K562 (cell line): ENCODE measurements around the gene PRRT1. TPM values are rescaled to one million over a fixed set of nuclear protein-coding genes. Genes with fewer than 3 reads are reported as not detected.

ENCODE experiments used
- ASH1L ChIP-seq: fragments of 450-650 bp; IDR thresholded peaks from 2 replicates; pipeline ENCODE4 v1.6.1; 2018; ENCODE audit warnings: borderline replicate concordance, mild to moderate bottlenecking, low read depth; ENCODE audit not compliant: partially characterized antibody
- CCNT2 ChIP-seq: IDR thresholded peaks from 2 replicates; pipeline ENCODE4 v1.6.1; 2011; ENCODE audit warnings: borderline replicate concordance, low read depth, mild to moderate bottlenecking, moderate library complexity, mixed read lengths, low read length; ENCODE audit not compliant: insufficient read length; ENCODE audit errors: extremely low read depth
- CREM ChIP-seq: IDR thresholded peaks from 2 replicates; pipeline ENCODE4 v1.6.1; 2014; ENCODE audit warnings: antibody characterized with exemption, low read depth
- DNMT1 ChIP-seq: fragments of 450-650 bp; IDR thresholded peaks from 2 replicates; pipeline ENCODE4 v1.6.1; 2016; ENCODE audit warnings: antibody characterized with exemption, mild to moderate bottlenecking
- ELF4 ChIP-seq: fragments of 450-650 bp; formaldehyde crosslinking; IDR thresholded peaks from 2 replicates; pipeline ENCODE4 v1.4.0; 2022; ENCODE audit warnings: missing genetic modification characterization
- FUS ChIP-seq: fragments of 200-400 bp; formaldehyde crosslinking; optimal IDR thresholded peaks from 2 replicates; pipeline ENCODE3; 2017; ENCODE audit warnings: low read depth, low read length
- HDAC1 ChIP-seq, 2 experiments: fragments of 450-650 bp; IDR thresholded peaks; 2 replicates each; pipeline ENCODE4 v1.6.1; 2016 to 2017; ENCODE audit warnings: inconsistent platforms in 1 of 2, mild to moderate bottlenecking in 1 of 2, moderate library complexity in 1 of 2
- MECOM ChIP-seq: fragments of 250-450 bp; sonication (Bioruptor Pico); IDR thresholded peaks from 2 replicates; pipeline ENCODE4 v1.8.0; 2022; ENCODE audit warnings: inconsistent platforms
- MYC ChIP-seq, 2 experiments: fragments of 250-450 bp in 1 of 2; sonication (Bioruptor Pico) in 1 of 2; IDR thresholded peaks; 2 replicates each; pipeline versions ENCODE4 v1.5.1 to v1.6.1; 2012 to 2021; ENCODE audit warnings: low read depth in 2 of 2, borderline replicate concordance in 1 of 2, improper control_type of control experiment in 1 of 2, low read length in 1 of 2, mild to moderate bottlenecking in 1 of 2, moderate library complexity in 1 of 2
- NUFIP1 ChIP-seq: fragments of 450-650 bp; IDR thresholded peaks from 2 replicates; pipeline ENCODE4 v1.6.1; 2018; ENCODE audit not compliant: partially characterized antibody
- PCBP1 ChIP-seq: fragments of 200-400 bp; formaldehyde crosslinking; IDR thresholded peaks from 2 replicates; pipeline ENCODE4 v1.6.1; 2018; ENCODE audit warnings: mild to moderate bottlenecking, low read depth, low read length; ENCODE audit not compliant: poor library complexity, severe bottlenecking
- PHF8 ChIP-seq: fragments of 200-600 bp; sonication (generic); IDR thresholded peaks from 2 replicates; pipeline ENCODE4 v1.6.1; 2012; ENCODE audit warnings: mixed run types, mild to moderate bottlenecking, inconsistent platforms, low read length, moderate library complexity, borderline replicate concordance
- PHTF2 ChIP-seq: fragments of 250-450 bp; sonication (Bioruptor Pico); IDR thresholded peaks from 2 replicates; pipeline ENCODE4 v1.5.0; 2021; ENCODE audit warnings: mild to moderate bottlenecking
- POLR2AphosphoS5 ChIP-seq: IDR thresholded peaks from 2 replicates; pipeline ENCODE4 v1.6.1; 2011; ENCODE audit warnings: mild to moderate bottlenecking, low read depth, low read length, moderate library complexity; ENCODE audit not compliant: control insufficient read depth, insufficient read depth
- RHOXF2B ChIP-seq: fragments of 250-450 bp; sonication (Bioruptor Pico); conservative IDR thresholded peaks from 2 replicates; pipeline ENCODE4 v1.5.1; 2021
- RUNX1 ChIP-seq: sonication (generic); IDR thresholded peaks from 2 replicates; pipeline ENCODE4 v1.6.1; 2016; ENCODE audit warnings: antibody characterized with exemption, low read depth
- SETDB1 ChIP-seq: IDR thresholded peaks from one replicate; pipeline ENCODE4 v1.6.1; 2012; ENCODE audit warnings: low read length, control low read depth, inconsistent platforms
- TARDBP ChIP-seq: fragments of 450-650 bp; IDR thresholded peaks from 2 replicates; pipeline ENCODE4 v1.6.1; 2016
- TEAD4 ChIP-seq, 2 experiments: sonication (generic) in 1 of 2; formaldehyde crosslinking in 1 of 2; IDR thresholded peaks; 2 replicates each; pipeline versions ENCODE4 v1.6.1 to v1.8.0; 2012 to 2022; ENCODE audit warnings: borderline replicate concordance in 1 of 2, inconsistent platforms in 1 of 2, low read length in 1 of 2, mild to moderate bottlenecking in 1 of 2, missing genetic modification reagents in 1 of 2
- TFE3 ChIP-seq: fragments of 450-650 bp; formaldehyde crosslinking; IDR thresholded peaks from 2 replicates; pipeline ENCODE4 v1.4.0; 2020; ENCODE audit warnings: mild to moderate bottlenecking, mixed read lengths
- THAP12 ChIP-seq: fragments of 250-450 bp; sonication (Bioruptor Pico); IDR thresholded peaks from 2 replicates; pipeline ENCODE4 v1.9.0; 2021; ENCODE audit warnings: mild to moderate bottlenecking, inconsistent platforms
- YBX1 ChIP-seq: fragments of 450-650 bp; IDR thresholded peaks from 2 replicates; pipeline ENCODE4 v1.7.1; 2016; ENCODE audit warnings: mild to moderate bottlenecking
- ZBTB12 ChIP-seq: fragments of 250-450 bp; sonication (Bioruptor Pico); IDR thresholded peaks from 2 replicates; pipeline ENCODE4 v1.4.0; 2020
- ZKSCAN8 ChIP-seq: fragments of 200-800 bp; sonication (Bioruptor generic); IDR thresholded peaks from 2 replicates; pipeline ENCODE4 v1.6.1; 2016; ENCODE audit warnings: missing genetic modification characterization, missing compliant biosample characterization
- ZNF445 ChIP-seq: fragments of 250-450 bp; sonication (Bioruptor Pico); IDR thresholded peaks from 2 replicates; pipeline ENCODE4 v1.4.0; 2020; ENCODE audit warnings: low read depth, mild to moderate bottlenecking, moderate library complexity
- polyA plus RNA-seq, 8 experiments: library from polyadenylated mRNA; depleted of rRNA in 4 of 8; stranded (reverse) in 5 of 8; unstranded in 3 of 8; fragments of >200 nt; fragmentation: Nextera tagmentation in 2 of 8; fragmentation: Illumina TruSeq in 1 of 8; extraction: Ambion mirVana in 2 of 8; extraction: Trizol in 1 of 8; gene quantifications; 2 replicates each; pipeline versions ENCODE4 v1.2.1 to v1.2.3, GENCODE V29; 2011 to 2014; ENCODE audit warnings: inconsistent platforms in 1 of 8, missing spikeins in 1 of 8
- total RNA-seq, 7 experiments: library from RNA; depleted of rRNA in 6 of 7; stranded (reverse); fragments of >200 nt in 6 of 7; fragmentation: Illumina TruSeq in 2 of 7; extraction: Trizol in 2 of 7; gene quantifications; 2 replicates each; pipeline versions ENCODE4 v1.2.1 to v1.2.3, GENCODE V29; 2011 to 2021; ENCODE audit warnings: low replicate concordance in 1 of 7

PRRT1 gene
- total and polyA plus RNA-seq, 9 of the 15 experiments (the other 6 are each of a cell fraction or from before 2014, with no cell fraction given): 0.14 to 3.5 (median 0.41) TPM

- no peak for TF ChIP-seq YBX1
- peak; percentile 93 for TF ChIP-seq TEAD4 (IDR thresholded peaks at IDR 0.05; ENCODE audit: low read length)
- no peak for TF ChIP-seq TEAD4 (CRISPR knock-in tag; IDR thresholded peaks at IDR 0.05; ENCODE audit: borderline replicate concordance)
- TF ChIP-seq NUFIP1: no peak
- TF ChIP-seq RHOXF2B: no peak
- peak; percentile 93 for TF ChIP-seq POLR2AphosphoS5
- TF ChIP-seq MYC (IDR thresholded peaks at IDR 0.05; ENCODE audit: low read depth, low read length): peak; percentile 60; the same call in 1 of the 2 replicates
- no peak for TF ChIP-seq MYC (CRISPR knock-in tag; IDR thresholded peaks at IDR 0.05; ENCODE audit: borderline replicate concordance, low read depth)
- peak; percentile 83 for TF ChIP-seq CREM
- TF ChIP-seq FUS: no peak
- TF ChIP-seq MECOM (CRISPR knock-in tag): peak; percentile 3; the same call in 1 of the 2 replicates
- TF ChIP-seq THAP12 (CRISPR knock-in tag): no peak
- TF ChIP-seq PHF8: peak; percentile 7; the same call in 1 of the 2 replicates
- TF ChIP-seq PCBP1: no peak
- TF ChIP-seq SETDB1: no peak
- peak; percentile 84 to 90; a peak in 3 of 4 replicates for TF ChIP-seq HDAC1 (IDR thresholded peaks at IDR 0.05)
- no peak; the same call in 1 of the 2 replicates for TF ChIP-seq TFE3 (CRISPR knock-in tag)
- TF ChIP-seq ELF4 (CRISPR knock-in tag): peak; percentile 94
- no peak; the same call in 1 of the 2 replicates for TF ChIP-seq ZKSCAN8 (CRISPR knock-in tag)
- no peak for TF ChIP-seq PHTF2
- no peak for TF ChIP-seq ASH1L
- peak; percentile 61 for TF ChIP-seq ZBTB12 (CRISPR knock-in tag)
- TF ChIP-seq DNMT1: no peak
- no peak for TF ChIP-seq RUNX1
- peak; percentile 73 for TF ChIP-seq CCNT2
- TF ChIP-seq TARDBP: peak; percentile 85; the same call in 1 of the 2 replicates
- no peak for TF ChIP-seq ZNF445 (CRISPR knock-in tag)
These were observed 16.1 kb upstream of the PRRT1 start (continued) for GRCh38 chr6:32167761-32168262.
